Activated CD8-positive, alpha-beta T cell treated with anti-CD3 and anti-CD28 coated beads for 36 hours (primary cell): ENCODE measurements around the gene PMVK. TPM values are rescaled to one million over a fixed set of nuclear protein-coding genes. Genes with fewer than 3 reads are reported as not detected.

Experiments
- ATAC-seq: fragments of 200-7000 bp; cut with Tn5 transposase; one replicate; pipeline ENCODE4 v1.10.0; 2021; ENCODE audit warnings: mild to moderate bottlenecking, moderate library complexity
- CTCF ChIA-PET: fragments of 350-600 bp; sonication (Branson Sonifier 250); formaldehyde crosslinking; loops from one replicate; lab custom pipeline; 2021; ENCODE audit warnings: antibody characterized with exemption; lab: Charles Lee
- POLR2A ChIA-PET: fragments of 350-600 bp; sonication (Branson Sonifier 250); formaldehyde crosslinking; loops from one replicate; lab custom pipeline; 2021; ENCODE audit warnings: antibody characterized with exemption; lab: Charles Lee
- DNase-seq: peaks from one replicate; pipeline ENCODE4 v3.0.0-alpha.2; 2020
- H3K27ac Mint-ChIP-seq: one replicate; pipeline ENCODE4 v1.8.0; 2021; ENCODE audit warnings: mild to moderate bottlenecking, mixed read lengths
- H3K27me3 Mint-ChIP-seq: one replicate; pipeline ENCODE4 v1.8.0; 2021; ENCODE audit warnings: mixed read lengths
- H3K36me3 Mint-ChIP-seq: one replicate; pipeline ENCODE4 v1.8.0; 2021; ENCODE audit warnings: low read depth, mixed read lengths
- H3K4me1 Mint-ChIP-seq: one replicate; pipeline ENCODE4 v1.8.0; 2021; ENCODE audit warnings: low read depth, mixed read lengths
- H3K4me3 Mint-ChIP-seq: one replicate; pipeline ENCODE4 v1.8.0; 2021; ENCODE audit warnings: mild to moderate bottlenecking, moderate library complexity, mixed read lengths
- H3K9me3 Mint-ChIP-seq: one replicate; pipeline ENCODE4 v1.8.0; 2021; ENCODE audit warnings: mixed read lengths
- CTCF ChIP-seq: fragments of 200-600 bp; IDR thresholded peaks from one replicate; pipeline ENCODE4 v1.8.0; 2022; ENCODE audit warnings: antibody characterized with exemption, mild to moderate bottlenecking
- intact Hi-C: fragments of 100-400 bp; cut with micrococcal nuclease; formaldehyde crosslinking; loops from one replicate; pipeline ENCODE4 v1.10.0; 2022
- total RNA-seq, 2 experiments: library from RNA; stranded (reverse); gene quantifications; one replicate each; pipeline ENCODE4 v1.2.3, GENCODE V29; 2021

Gene PMVK
- total RNA-seq, 2 experiments from 2014 or later: 32.3 to 33.2 TPM

- TF ChIP-seq CTCF: no peak
- Mint-ChIP-seq H3K4me3 (no peak overlapping the region), H3K4me1 (peaks cover 69% of the 10 kb centered on the region), H3K27me3 (no peaks in the 10 kb centered on the region), H3K27ac (peak overlapping the region; percentile 97), H3K9me3 (no peaks in the 10 kb centered on the region), H3K36me3 (peaks cover 9% of the 10 kb centered on the region)
- CTCF ChIA-PET: interaction anchor here (2.6 to 6.7 kb wide), 3 partner anchors 15 to 108 kb away, joined by 8 to 49 read pairs (median 37); partner anchors contain the start of gene PMVK
- intact Hi-C loops: no loop called here
- DNase-seq: no peak
- ATAC-seq: no peak
- POLR2A ChIA-PET: interaction anchor here (1.1 to 3.3 kb wide), 2 partner anchors 18 to 91 kb away, joined by 3 to 11 read pairs; no protein-coding TSS in a partner anchor
Observed at GRCh38 chr1:154953611-154954038, 17.1 kb upstream of the PMVK start.

- POLR2A ChIA-PET: interaction anchor here (0.7 to 1.9 kb wide), 7 partner anchors 9 to 58 kb away, joined by 3 to 13 read pairs (median 4); partner anchors contain the start of genes CKS1B, FLAD1 and PYGO2
- ATAC-seq (no peak), DNase-seq (no peak)
- CTCF ChIA-PET: interaction anchor here (0.7 to 6.7 kb wide), 9 partner anchors 9 to 283 kb away, joined by 3 to 49 read pairs (median 7); partner anchors contain the start of genes EFNA4, FLAD1, PMVK and PYGO2
- Mint-ChIP-seq H3K4me3 (peak overlapping the region; percentile 66), H3K27ac (peak overlapping the region; percentile 97), H3K9me3 (no peaks in the 10 kb centered on the region), H3K36me3 (peaks cover 5% of the 10 kb centered on the region), H3K4me1 (peaks cover 74% of the 10 kb centered on the region), H3K27me3 (no peaks in the 10 kb centered on the region)
- no peak for TF ChIP-seq CTCF
- intact Hi-C loops: no loop called here
Observed at GRCh38 chr1:154952664-154953063, 16.1 kb upstream of the PMVK start.

GRCh38 chr1:154951901-154952657, 15.6 kb upstream of the PMVK start:
- TF ChIP-seq CTCF: no peak
- peaks cover 5% of the 10 kb centered on the region for H3K36me3 Mint-ChIP-seq
- no peaks in the 10 kb centered on the region for H3K9me3 Mint-ChIP-seq
- H3K27ac Mint-ChIP-seq: peak overlapping the region; percentile 97
- CTCF ChIA-PET: interaction anchor here (0.7 to 6.7 kb wide), 10 partner anchors 9 to 283 kb away, joined by 3 to 49 read pairs (median 6); partner anchors contain the start of genes EFNA4, FLAD1, PMVK and PYGO2
- POLR2A ChIA-PET: interaction anchor here (0.6 to 1.9 kb wide), 11 partner anchors 10 to 1029 kb away, joined by 3 to 13 read pairs (median 3); partner anchors contain the start of genes CKS1B, FLAD1 and PYGO2
- intact Hi-C loops: no loop called here
- peak overlapping the region; percentile 66 for H3K4me3 Mint-ChIP-seq
- H3K27me3 Mint-ChIP-seq: no peaks in the 10 kb centered on the region
- H3K4me1 Mint-ChIP-seq: peaks cover 71% of the 10 kb centered on the region
- DNase-seq (peak; percentile 82), ATAC-seq (peak; percentile 57)

GRCh38 chr1:154948079-154948478, 11.6 kb upstream of the PMVK start:
- Mint-ChIP-seq H3K27me3 (no peaks in the 10 kb centered on the region), H3K4me1 (peaks cover 45% of the 10 kb centered on the region), H3K4me3 (no peak overlapping the region), H3K9me3 (no peaks in the 10 kb centered on the region), H3K27ac (peak overlapping the region; percentile 49), H3K36me3 (peaks cover 5% of the 10 kb centered on the region)
- POLR2A ChIA-PET: interaction anchor here (0.9 to 2.0 kb wide), 2 partner anchors 8 to 11 kb away, joined by 3 to 6 read pairs; partner anchors contain the start of gene PMVK
- TF ChIP-seq CTCF: no peak
- CTCF ChIA-PET: interaction anchor here (1.0 to 1.4 kb wide), 3 partner anchors 51 to 469 kb away, joined by 3 to 5 read pairs (median 3); no protein-coding TSS in a partner anchor
- no peak for DNase-seq
- no peak for ATAC-seq
- intact Hi-C loops: no loop called here
